HFFc6 (cell line): ENCODE measurements around the gene RASGEF1B. TPM values are rescaled to one million over a fixed set of nuclear protein-coding genes. Genes with fewer than 3 reads are reported as not detected.

Experiments
- DNase-seq: peaks from one replicate; pipeline ENCODE4 v3.0.0-alpha.2; 2018
- H3K27ac Mint-ChIP-seq: 2 replicates; pipeline ENCODE4 v1.8.0; 2020; ENCODE audit warnings: mild to moderate bottlenecking, mixed read lengths
- H3K27me3 Mint-ChIP-seq: 2 replicates; pipeline ENCODE4 v1.8.0; 2021; ENCODE audit warnings: mild to moderate bottlenecking, moderate library complexity, mixed read lengths; ENCODE audit not compliant: insufficient read depth
- H3K36me3 Mint-ChIP-seq: 2 replicates; pipeline ENCODE4 v1.8.0; 2021; ENCODE audit warnings: low read depth, mixed read lengths
- H3K4me1 Mint-ChIP-seq: 2 replicates; pipeline ENCODE4 v1.8.0; 2020; ENCODE audit warnings: low read depth, mixed read lengths
- H3K4me3 Mint-ChIP-seq: 2 replicates; pipeline ENCODE4 v1.8.0; 2020; ENCODE audit warnings: mild to moderate bottlenecking, moderate library complexity, mixed read lengths
- H3K9me3 Mint-ChIP-seq: 2 replicates; pipeline ENCODE4 v1.8.0; 2020; ENCODE audit warnings: mild to moderate bottlenecking, mixed read lengths
- long read RNA-seq: library from polyadenylated mRNA; unstranded; transcript quantifications from one replicate; pipeline ENCODE4 v2.0.0, GENCODE V29; 2019
- total RNA-seq, 6 experiments: library from RNA; stranded (reverse); fragmentation: NEBNext Ultra II Directional; extraction: Animal tissue kit (Norgen Biotek cat#: 25700); gene quantifications; 2 replicates in 1 of 6; 3 replicates in 5 of 6; pipeline ENCODE4 v1.2.3, GENCODE V29; 2021
- TF ChIP-seq, protein P1 (sequence below): fragments of 200-600 bp; sonication (generic); IDR thresholded peaks from 2 replicates; pipeline ENCODE4 v1.5.0; 2021; ENCODE audit warnings: antibody characterized with exemption, mild to moderate bottlenecking

The RASGEF1B gene
- not detected for total RNA-seq
- long read RNA-seq = 0 reads

DNA sequence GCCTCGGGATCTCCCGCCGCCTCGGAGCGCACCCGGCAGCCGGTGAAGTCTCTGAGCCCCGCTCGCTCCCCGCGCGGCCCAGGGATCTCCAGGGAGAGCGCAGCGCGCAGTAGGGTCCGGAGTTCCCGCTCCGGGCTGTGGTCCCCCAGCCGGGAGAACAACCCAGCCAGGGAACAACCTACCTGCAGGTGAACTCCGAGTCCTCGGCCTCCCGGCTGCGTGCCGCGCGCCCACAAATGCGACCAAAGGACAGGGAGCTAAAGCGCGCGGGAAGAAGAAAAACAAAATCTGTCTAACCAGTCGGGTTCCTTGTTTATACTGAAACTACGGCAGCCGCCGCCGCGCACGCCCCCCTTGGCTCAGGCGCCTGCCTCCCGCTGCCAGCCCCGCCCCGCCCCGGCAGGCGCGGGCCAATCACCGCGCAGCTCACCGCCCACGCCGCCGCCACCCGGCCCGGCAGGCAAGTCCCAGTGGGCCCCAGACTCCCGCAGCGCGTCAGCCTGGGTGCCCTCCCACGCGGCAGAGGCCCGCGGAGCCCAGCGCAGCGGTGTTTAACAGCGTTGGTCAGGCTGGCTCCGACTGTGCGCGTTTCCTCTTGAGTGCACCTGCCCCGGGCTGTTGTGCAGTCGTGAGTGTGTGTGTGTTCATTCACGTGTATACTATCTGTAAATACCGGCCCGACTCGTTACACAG lies at the start of gene RASGEF1B:
RASGEF1B (minus strand) TSS at position 320 of the 693 bp plus-strand sequence. CDS start 12,399 bp downstream, outside the sequence.
- TF ChIP-seq, protein P1, sequence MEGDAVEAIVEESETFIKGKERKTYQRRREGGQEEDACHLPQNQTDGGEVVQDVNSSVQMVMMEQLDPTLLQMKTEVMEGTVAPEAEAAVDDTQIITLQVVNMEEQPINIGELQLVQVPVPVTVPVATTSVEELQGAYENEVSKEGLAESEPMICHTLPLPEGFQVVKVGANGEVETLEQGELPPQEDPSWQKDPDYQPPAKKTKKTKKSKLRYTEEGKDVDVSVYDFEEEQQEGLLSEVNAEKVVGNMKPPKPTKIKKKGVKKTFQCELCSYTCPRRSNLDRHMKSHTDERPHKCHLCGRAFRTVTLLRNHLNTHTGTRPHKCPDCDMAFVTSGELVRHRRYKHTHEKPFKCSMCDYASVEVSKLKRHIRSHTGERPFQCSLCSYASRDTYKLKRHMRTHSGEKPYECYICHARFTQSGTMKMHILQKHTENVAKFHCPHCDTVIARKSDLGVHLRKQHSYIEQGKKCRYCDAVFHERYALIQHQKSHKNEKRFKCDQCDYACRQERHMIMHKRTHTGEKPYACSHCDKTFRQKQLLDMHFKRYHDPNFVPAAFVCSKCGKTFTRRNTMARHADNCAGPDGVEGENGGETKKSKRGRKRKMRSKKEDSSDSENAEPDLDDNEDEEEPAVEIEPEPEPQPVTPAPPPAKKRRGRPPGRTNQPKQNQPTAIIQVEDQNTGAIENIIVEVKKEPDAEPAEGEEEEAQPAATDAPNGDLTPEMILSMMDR = no peak
- Mint-ChIP-seq H3K4me1 (peaks cover 19% of the 10 kb centered on the region), H3K27ac (no peak within 1 kb of the TSS), H3K36me3 (no peaks in the 10 kb centered on the region), H3K9me3 (no peaks in the 10 kb centered on the region), H3K27me3 (peaks cover 10% of the 10 kb centered on the region), H3K4me3 (peak within 1 kb of the TSS; percentile 78)
- DNase-seq = peak; percentile 23

DNA sequence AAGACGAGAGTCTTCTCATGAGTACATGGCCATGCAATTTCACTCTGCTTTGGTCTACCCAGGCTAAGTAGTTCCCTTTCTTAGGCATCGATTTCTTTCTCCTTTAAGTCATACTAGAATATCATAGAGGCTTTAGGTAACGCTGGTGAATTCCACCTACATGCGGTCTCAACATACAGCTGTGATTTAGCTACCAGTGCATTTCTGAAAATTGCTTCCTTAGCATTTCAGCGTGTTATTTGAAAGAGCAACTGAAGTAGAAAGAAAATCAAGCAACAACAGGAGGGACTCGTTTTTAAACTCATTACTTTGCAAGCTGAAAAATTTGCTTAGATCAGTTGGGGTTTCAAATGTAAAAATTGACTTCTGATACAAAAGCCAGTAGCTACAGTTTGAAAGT lies 48.1 kb upstream of the RASGEF1B start:
- Mint-ChIP-seq H3K27ac (no peak overlapping the region), H3K4me1 (no peaks in the 10 kb centered on the region), H3K27me3 (no peaks in the 10 kb centered on the region), H3K9me3 (peaks cover 21% of the 10 kb centered on the region), H3K36me3 (no peaks in the 10 kb centered on the region), H3K4me3 (no peak overlapping the region)
- no peak for DNase-seq
- TF ChIP-seq, protein P1 = no peak

DNA sequence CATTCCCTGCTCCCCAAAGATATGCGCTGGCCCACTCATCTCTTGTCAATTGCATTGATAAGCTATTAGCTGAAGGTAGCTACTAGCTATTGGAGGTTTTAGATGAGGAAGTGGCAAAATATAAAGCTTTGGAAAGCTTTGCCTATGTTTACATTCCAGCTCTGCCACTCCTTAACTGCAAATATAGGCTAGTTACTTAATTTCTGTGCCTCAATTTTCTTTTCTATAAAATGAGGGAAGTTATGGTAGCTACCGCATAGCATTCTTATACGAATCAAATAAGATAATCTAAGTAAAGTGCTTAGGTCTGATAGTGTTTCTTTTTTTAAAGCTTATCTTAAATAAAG lies 47.7 kb upstream of the RASGEF1B start:
- TF ChIP-seq, protein P1 = no peak
- H3K36me3 Mint-ChIP-seq = no peaks in the 10 kb centered on the region
- H3K4me1 Mint-ChIP-seq = no peaks in the 10 kb centered on the region
- no peak overlapping the region for H3K4me3 Mint-ChIP-seq
- DNase-seq = no peak
- H3K9me3 Mint-ChIP-seq = peaks cover 18% of the 10 kb centered on the region
- no peak overlapping the region for H3K27ac Mint-ChIP-seq
- H3K27me3 Mint-ChIP-seq = no peaks in the 10 kb centered on the region

- no peak for DNase-seq
- TF ChIP-seq, protein P1 = no peak
- no peak overlapping the region for H3K4me3 Mint-ChIP-seq
- H3K9me3 Mint-ChIP-seq = peaks cover 18% of the 10 kb centered on the region
- H3K4me1 Mint-ChIP-seq = no peaks in the 10 kb centered on the region
- no peak overlapping the region for H3K27ac Mint-ChIP-seq
- no peaks in the 10 kb centered on the region for H3K27me3 Mint-ChIP-seq
- H3K36me3 Mint-ChIP-seq = no peaks in the 10 kb centered on the region
Measured at GRCh38 chr4:81518762-81519426, 47.2 kb upstream of the RASGEF1B start.

- Mint-ChIP-seq H3K36me3 (no peaks in the 10 kb centered on the region), H3K4me3 (no peak overlapping the region), H3K27me3 (no peaks in the 10 kb centered on the region), H3K9me3 (peaks cover 13% of the 10 kb centered on the region), H3K27ac (no peak overlapping the region), H3K4me1 (no peaks in the 10 kb centered on the region)
- no peak for DNase-seq
- TF ChIP-seq, protein P1 = no peak
Measured at GRCh38 chr4:81516241-81516640, 44.5 kb upstream of the RASGEF1B start.
